Prostate gland (tissue), 2 donors: ENCODE results near the gene NCAPG2. TPM values are rescaled to one million over a fixed set of nuclear protein-coding genes. Genes with fewer than 3 reads are reported as not detected.

Source experiments
- DNase-seq: peaks from one replicate; pipeline ENCODE4 v3.0.0-alpha.2; 2019; ENCODE audit warnings: low spot score
- H3K27ac ChIP-seq, 2 donors: fragments of 200-600 bp; sonication (generic); 2 replicates each; pipeline ENCODE4 v1.5.1; 2017 to 2019
- H3K27me3 ChIP-seq: fragments of 200-600 bp; sonication (generic); replicated peaks from 2 replicates; pipeline ENCODE4 v1.5.1; 2019; ENCODE audit not compliant: insufficient read depth
- H3K36me3 ChIP-seq, 2 donors: fragments of 200-600 bp; sonication (generic); 1 replicate in 1 of 2; 2 replicates in 1 of 2; pipeline versions ENCODE4 v1.5.1 to v1.8.1; 2017 to 2019
- H3K4me1 ChIP-seq: fragments of 200-600 bp; sonication (generic); replicated peaks from 2 replicates; pipeline ENCODE4 v1.5.1; 2019
- H3K4me3 ChIP-seq, 2 donors: fragments of 200-600 bp; sonication (generic); 2 replicates each; pipeline ENCODE4 v1.5.1; 2017 to 2019
- H3K9me3 ChIP-seq: fragments of 200-600 bp; sonication (generic); 2 replicates; pipeline ENCODE4 v1.5.1; 2017
- CTCF ChIP-seq, 4 experiments: fragments of 200-600 bp in 2 of 4; fragments of 450-650 bp in 2 of 4; sonication (generic) in 2 of 4; IDR thresholded peaks; 1 replicate in 3 of 4; 2 replicates in 1 of 4; pipeline ENCODE4 v1.5.1; 2016 to 2019; ENCODE audit warnings: antibody characterized with exemption in 4 of 4, mild to moderate bottlenecking in 2 of 4, moderate library complexity in 2 of 4
- POLR2A ChIP-seq: fragments of 450-650 bp; IDR thresholded peaks from one replicate; pipeline ENCODE4 v1.6.1; 2016; ENCODE audit warnings: antibody characterized with exemption, mild to moderate bottlenecking
- POLR2AphosphoS5 ChIP-seq: sonication (generic); formaldehyde crosslinking; IDR thresholded peaks from one replicate; pipeline ENCODE4 v1.6.1; 2017; ENCODE audit warnings: antibody characterized with exemption
- WGBS: methylation state at CpG from one replicate; pipeline ENCODE4 v1.1.5; 2018; 5-methylcytosine and 5-hydroxymethylcytosine counted together
- intact Hi-C: fragments of 100-400 bp; cut with DNase I; formaldehyde crosslinking; loops from one replicate; pipeline ENCODE4 v1.14.2; 2022
- total RNA-seq, 2 donors: library from RNA; depleted of rRNA; stranded (reverse); fragments of >200 nt; gene quantifications; one replicate each; pipeline ENCODE4 v1.1.0, GENCODE V29; 2016

The NCAPG2 gene
- total RNA-seq, 2 donors from 2014 or later = 7.9 to 11.9 TPM

DNA sequence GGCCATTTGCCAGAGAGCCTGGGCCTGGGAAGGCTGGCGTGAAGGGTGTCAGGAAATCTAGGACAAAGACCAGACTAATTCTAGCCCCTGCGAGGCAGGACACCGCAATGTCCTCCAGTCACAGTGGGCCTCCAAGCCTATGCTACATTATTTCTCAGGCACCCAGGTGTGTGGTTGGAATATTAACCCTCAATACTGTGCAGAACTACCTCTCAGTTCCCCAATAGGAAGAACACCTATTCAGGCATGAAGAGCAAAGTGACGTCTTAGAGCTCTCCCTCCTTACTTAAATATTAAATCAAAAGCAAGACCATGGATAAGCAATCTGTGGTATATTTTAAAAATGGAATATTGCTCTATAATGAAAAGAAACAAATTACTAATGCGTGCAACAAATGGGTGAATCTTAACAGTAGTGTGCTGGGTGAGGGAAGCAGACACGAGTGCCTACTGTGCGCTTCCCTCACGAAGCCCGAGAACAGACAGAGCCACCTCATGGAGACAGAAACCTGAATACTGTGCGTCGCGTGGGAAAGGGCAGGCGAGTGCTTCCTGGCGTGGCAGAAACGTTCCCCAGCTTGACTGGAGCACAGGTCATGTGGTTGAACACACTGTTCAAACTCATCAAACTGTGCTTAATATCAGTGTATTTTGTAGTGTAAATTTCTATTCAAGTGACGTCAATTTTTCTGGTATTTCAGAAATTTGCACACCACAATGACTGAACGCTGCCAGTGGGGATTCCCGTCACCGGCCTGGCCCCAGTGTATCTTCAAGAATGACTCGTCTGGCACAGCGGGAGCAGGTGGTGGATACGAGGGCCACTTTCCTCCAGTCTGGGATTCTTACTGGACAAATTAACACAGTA is 101.5 kb downstream of the NCAPG2 start:
- Histone ChIP-seq H3K4me1 (no peaks in the 10 kb centered on the region), H3K36me3 (no peaks in the 10 kb centered on the region), H3K4me3 (no peak overlapping the region), H3K27me3 (no peaks in the 10 kb centered on the region), H3K9me3 (no peaks in the 10 kb centered on the region), H3K27ac (no peak overlapping the region)
- TF ChIP-seq POLR2A (no peak), POLR2AphosphoS5 (no peak)
- intact Hi-C loops = no loop called here
- 91% methylated on average over 22 of the region's 22 CpGs for WGBS
- no peak for DNase-seq

GRCh38 chr7:158602041-158602440 is 102.6 kb downstream of the NCAPG2 start:
- intact Hi-C loops = no loop called here
- no peaks in the 10 kb centered on the region for H3K4me1 ChIP-seq
- no peak overlapping the region for H3K4me3 ChIP-seq
- 98% methylated on average over 7 of the region's 7 CpGs for WGBS
- TF ChIP-seq POLR2A (no peak), POLR2AphosphoS5 (no peak), CTCF (IDR thresholded peaks at IDR 0.05) (no peak)
- no peaks in the 10 kb centered on the region for H3K27me3 ChIP-seq
- no peak for DNase-seq
- no peaks in the 10 kb centered on the region for H3K36me3 ChIP-seq
- no peaks in the 10 kb centered on the region for H3K9me3 ChIP-seq
- H3K27ac ChIP-seq = no peak overlapping the region

DNA sequence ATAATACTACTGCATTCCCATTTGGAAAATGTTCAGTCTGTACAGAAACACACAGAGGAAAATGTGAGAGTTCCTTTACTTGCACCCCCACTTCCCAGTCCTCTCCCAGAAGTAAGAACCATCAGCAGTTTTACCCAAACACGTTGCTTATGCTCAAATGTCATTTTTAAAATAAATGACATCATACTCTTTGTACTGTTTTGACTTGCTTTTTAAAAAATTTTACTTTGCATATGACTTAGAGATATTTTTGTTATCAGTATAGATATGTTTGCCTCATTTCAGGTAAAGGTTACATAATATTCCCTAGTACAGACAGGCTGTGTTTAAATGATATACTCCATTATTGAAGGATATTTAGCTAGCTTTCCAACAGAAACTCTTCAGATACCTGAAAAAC is 103.5 kb downstream of the NCAPG2 start:
- Histone ChIP-seq H3K27me3 (no peaks in the 10 kb centered on the region), H3K27ac (no peak overlapping the region), H3K36me3 (no peaks in the 10 kb centered on the region), H3K4me1 (no peaks in the 10 kb centered on the region), H3K9me3 (no peaks in the 10 kb centered on the region), H3K4me3 (no peak overlapping the region)
- WGBS = 67% methylated on average over 1 of the region's 1 CpG
- intact Hi-C loops = no loop called here
- TF ChIP-seq POLR2A (no peak), POLR2AphosphoS5 (no peak), CTCF (IDR thresholded peaks at IDR 0.05) (no peak)
- DNase-seq = no peak

GRCh38 chr7:158596745-158597144 is 107.9 kb downstream of the NCAPG2 start:
- Histone ChIP-seq H3K9me3 (no peaks in the 10 kb centered on the region), H3K36me3 (no peaks in the 10 kb centered on the region), H3K27ac (no peak overlapping the region), H3K27me3 (no peaks in the 10 kb centered on the region), H3K4me1 (no peaks in the 10 kb centered on the region), H3K4me3 (no peak overlapping the region)
- no peak for TF ChIP-seq POLR2AphosphoS5
- WGBS = 94% methylated on average over 4 of the region's 4 CpGs
- intact Hi-C loops = no loop called here
- no peak for DNase-seq

- no peaks in the 10 kb centered on the region for H3K36me3 ChIP-seq
- no peak overlapping the region for H3K4me3 ChIP-seq
- H3K9me3 ChIP-seq = no peaks in the 10 kb centered on the region
- H3K27me3 ChIP-seq = no peaks in the 10 kb centered on the region
- no peak overlapping the region for H3K27ac ChIP-seq
- intact Hi-C loops = no loop called here
- no peak for TF ChIP-seq POLR2A
- DNase-seq = no peak
- WGBS = 92% methylated on average over 4 of the region's 4 CpGs
- no peaks in the 10 kb centered on the region for H3K4me1 ChIP-seq
Measured at GRCh38 chr7:158596309-158596708, 108.3 kb downstream of the NCAPG2 start.

- H3K4me3 ChIP-seq = no peak overlapping the region
- intact Hi-C loops = no loop called here
- H3K9me3 ChIP-seq = no peaks in the 10 kb centered on the region
- WGBS = 60% methylated on average over 3 of the region's 3 CpGs
- H3K27me3 ChIP-seq = no peaks in the 10 kb centered on the region
- DNase-seq = no peak
- TF ChIP-seq POLR2A (no peak), CTCF (IDR thresholded peaks at IDR 0.05) (no peak), POLR2AphosphoS5 (no peak)
- no peaks in the 10 kb centered on the region for H3K4me1 ChIP-seq
- no peaks in the 10 kb centered on the region for H3K36me3 ChIP-seq
- H3K27ac ChIP-seq = no peak overlapping the region
Measured at GRCh38 chr7:158595068-158595467, 109.5 kb downstream of the NCAPG2 start.
